ENCODE data around the gene GARRE1. TPM values are rescaled to one million over a fixed set of nuclear protein-coding genes. Genes with fewer than 3 reads are reported as not detected.
"Not testable (repeated sequence)": the region's sequence is repeated elsewhere in the genome, so short reads cannot be mapped to it uniquely, and the experiment has no call there.

Gene GARRE1
- total RNA-seq (2013), result 5.7 TPM
- polyA plus RNA-seq (1 to 10 TPM; 1.1 to 6.2 (median 2.1) TPM), polyA minus RNA-seq (5.8 and 8.5 TPM in 2 replicates), total RNA-seq (3.2 to 24.3 (median 19.8) reads per million in 11 experiments)

- no peaks in the 10 kb centered on the region for H3K79me2 ChIP-seq (ENCODE audit: insufficient read depth, low read length)
- no peaks in the 10 kb centered on the region for H4K20me1 ChIP-seq (ENCODE audit: insufficient read depth, low read length)
- Mint-ChIP-seq H3K27me3 (ENCODE audit: low read depth in 3 of 3) (peaks cover 49 to 62% (median 58%) of the 10 kb centered on the region in 3 donors), H3K4me1 (peaks cover 15% of the 10 kb centered on the region), H3K27ac (peak within 1 kb of the TSS in 6 of 7 donors; percentile 62 to 91 (median 82)), H3K9me3 (peaks cover 0 to 13% (median 2%) of the 10 kb centered on the region in 7 donors), H3K4me3 (peak within 1 kb of the TSS; percentile 96 to 97), H3K36me3 (peaks cover 0 to 6% of the 10 kb centered on the region in 2 donors)
- H3K4me1 ChIP-seq (ENCODE audit: control insufficient read depth in 1 of 2, insufficient read depth in 2 of 2, low read length in 2 of 2), result peaks cover 11 to 14% of the 10 kb centered on the region in 2 donors
- peaks cover 21 to 41% of the 10 kb centered on the region in 2 donors for H3K27me3 ChIP-seq (ENCODE audit: control insufficient read depth in 2 of 2, insufficient read depth in 2 of 2, low read length in 2 of 2)
- no peaks in the 10 kb centered on the region for H3K36me3 ChIP-seq (replicated peaks in 1 of 2; ENCODE audit: control insufficient read depth in 1 of 2, insufficient read depth in 2 of 2, low read length in 2 of 2)
- H2AFZ ChIP-seq (ENCODE audit: insufficient read depth, low read depth, low read length, poor library complexity, severe bottlenecking), result peak within 1 kb of the TSS; percentile 99
- peak within 1 kb of the TSS; percentile 74 to 90 (median 81) for H3K4me3 ChIP-seq (replicated peaks in 1 of 3; ENCODE audit: low read depth in 2 of 3, low read length in 3 of 3)
- DNase-seq, result peak; percentile 52 to 63 (median 60)
- peak within 1 kb of the TSS in 1 of 2 donors; percentile 69 for H3K27ac ChIP-seq (ENCODE audit: low read depth in 1 of 2, low read length in 2 of 2)
- H3K9ac ChIP-seq (ENCODE audit: insufficient read depth, low read length, poor library complexity, severe bottlenecking), result peak within 1 kb of the TSS; percentile 76
- H3K4me2 ChIP-seq (replicated peaks; ENCODE audit: extremely low read depth, low read length, poor library complexity, severe bottlenecking), result peak within 1 kb of the TSS; percentile 95
- 0% methylated on average over 45 of the region's 56 CpGs for WGBS (ENCODE audit: insufficient coverage)
- no peak for TF ChIP-seq CTCF (IDR thresholded peaks at IDR 0.05)
- intact Hi-C loops (cut with micrococcal nuclease), result loop anchor here (5.0 to 10.0 kb wide), 2 partner anchors 81 to 83 kb away; no protein-coding TSS in a partner anchor
- no peaks in the 10 kb centered on the region for H3K9me3 ChIP-seq (replicated peaks in 1 of 2; ENCODE audit: control insufficient read depth in 1 of 2, insufficient read depth in 1 of 2, low read length in 2 of 2)
Measured at GRCh38 chr19:34254046-34254697, at the start of gene GARRE1. Gene GARRE1 (plus strand): TSS chr19:34254554. CDS start chr19:34300474, 45,920 bp downstream.

- H3K9me3 ChIP-seq (replicated peaks in 1 of 2; ENCODE audit: control insufficient read depth in 1 of 2, insufficient read depth in 1 of 2, low read length in 2 of 2); H3K4me1 ChIP-seq (ENCODE audit: control insufficient read depth in 1 of 2, insufficient read depth in 2 of 2, low read length in 2 of 2); H3K4me2 ChIP-seq (replicated peaks; ENCODE audit: extremely low read depth, low read length, poor library complexity, severe bottlenecking); H3K4me1 Mint-ChIP-seq; H3K79me2 ChIP-seq (ENCODE audit: insufficient read depth, low read length); DNase-seq; H3K9ac ChIP-seq (ENCODE audit: insufficient read depth, low read length, poor library complexity, severe bottlenecking); H3K4me3 Mint-ChIP-seq; H2AFZ ChIP-seq (ENCODE audit: insufficient read depth, low read depth, low read length, poor library complexity, severe bottlenecking); H3K27me3 ChIP-seq (ENCODE audit: control insufficient read depth in 2 of 2, insufficient read depth in 2 of 2, low read length in 2 of 2); intact Hi-C loops (cut with micrococcal nuclease); H3K4me3 ChIP-seq (replicated peaks in 1 of 3; ENCODE audit: low read depth in 2 of 3, low read length in 3 of 3); H3K9me3 Mint-ChIP-seq; H3K27ac ChIP-seq (ENCODE audit: low read depth in 1 of 2, low read length in 2 of 2); H3K27me3 Mint-ChIP-seq (ENCODE audit: low read depth in 3 of 3): not testable (repeated sequence)
- Mint-ChIP-seq H3K36me3 (peaks cover 58 to 86% of the 10 kb centered on the region in 2 donors), H3K27ac (peak overlapping the region in 3 of 7 donors; percentile 75 to 85 (median 78))
- peaks cover 24% of the 10 kb centered on the region for H4K20me1 ChIP-seq (ENCODE audit: insufficient read depth, low read length)
- peaks cover 35 to 90% of the 10 kb centered on the region in 2 donors for H3K36me3 ChIP-seq (replicated peaks in 1 of 2; ENCODE audit: control insufficient read depth in 1 of 2, insufficient read depth in 2 of 2, low read length in 2 of 2)
- no CpG with 5 or more reads among the region's 7 CpGs for WGBS (ENCODE audit: insufficient coverage)
Measured at GRCh38 chr19:34205324-34205723, 49.0 kb upstream of the GARRE1 start.
